GM12865 (cell line): ENCODE data around the gene PCDH17.

Experiments
- DNase-seq: peaks from one replicate; pipeline ENCODE4 v3.0.0; 2010; ENCODE audit warnings: low read depth
- H3K4me3 ChIP-seq: 2 replicates; pipeline ENCODE4 v1.5.1; 2011; ENCODE audit warnings: mild to moderate bottlenecking, low read depth, low read length, control low read depth
- CTCF ChIP-seq: IDR thresholded peaks from 2 replicates; pipeline ENCODE4 v1.5.1; 2011; ENCODE audit warnings: low read length, control low read depth, low read depth, inconsistent platforms; ENCODE audit not compliant: insufficient read depth; ENCODE audit errors: missing control alignments

The PCDH17 gene

GRCh38 chr13:57629821-57630235, 1.7 kb upstream of the PCDH17 start:
- H3K4me3 ChIP-seq = no peak overlapping the region
- no peak for TF ChIP-seq CTCF
- no peak for DNase-seq

GRCh38 chr13:57630661-57631595, 616 bp upstream of the PCDH17 start:
- H3K4me3 ChIP-seq = no peak overlapping the region; the same call in 1 of the 2 replicates
- no peak for DNase-seq
- TF ChIP-seq CTCF = no peak

DNA sequence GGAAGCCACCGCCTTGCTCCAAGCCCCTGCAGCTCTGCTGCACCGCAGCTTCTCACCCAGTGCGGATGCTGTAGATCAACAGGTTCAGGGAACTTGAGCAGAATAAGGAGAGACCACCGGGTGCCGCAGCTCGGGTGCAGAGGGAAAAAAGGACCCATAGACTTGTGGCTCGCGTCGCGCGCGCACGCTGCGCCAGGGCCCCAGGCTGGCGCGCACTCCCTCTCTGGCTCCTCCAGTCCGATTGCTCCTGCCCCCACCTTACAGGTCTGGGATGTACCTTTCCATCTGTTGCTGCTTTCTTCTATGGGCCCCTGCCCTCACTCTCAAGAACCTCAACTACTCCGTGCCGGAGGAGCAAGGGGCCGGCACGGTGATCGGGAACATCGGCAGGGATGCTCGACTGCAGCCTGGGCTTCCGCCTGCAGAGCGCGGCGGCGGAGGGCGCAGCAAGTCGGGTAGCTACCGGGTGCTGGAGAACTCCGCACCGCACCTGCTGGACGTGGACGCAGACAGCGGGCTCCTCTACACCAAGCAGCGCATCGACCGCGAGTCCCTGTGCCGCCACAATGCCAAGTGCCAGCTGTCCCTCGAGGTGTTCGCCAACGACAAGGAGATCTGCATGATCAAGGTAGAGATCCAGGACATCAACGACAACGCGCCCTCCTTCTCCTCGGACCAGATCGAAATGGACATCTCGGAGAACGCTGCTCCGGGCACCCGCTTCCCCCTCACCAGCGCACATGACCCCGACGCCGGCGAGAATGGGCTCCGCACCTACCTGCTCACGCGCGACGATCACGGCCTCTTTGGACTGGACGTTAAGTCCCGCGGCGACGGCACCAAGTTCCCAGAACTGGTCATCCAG, 964 bp downstream of the PCDH17 start:
- TF ChIP-seq CTCF = no peak
- DNase-seq = no peak
- H3K4me3 ChIP-seq = no peak overlapping the region

GRCh38 chr13:57633141-57633949, 1.8 kb downstream of the PCDH17 start:
- no peak overlapping the region for H3K4me3 ChIP-seq
- TF ChIP-seq CTCF = no peak
- DNase-seq = no peak

GRCh38 chr13:57633950-57634838, 2.6 kb downstream of the PCDH17 start:
- H3K4me3 ChIP-seq = no peak overlapping the region
- no peak for TF ChIP-seq CTCF
- DNase-seq = no peak

- TF ChIP-seq CTCF = no peak
- no peak overlapping the region for H3K4me3 ChIP-seq
- no peak for DNase-seq
Observed at GRCh38 chr13:57634839-57635165, 3.3 kb downstream of the PCDH17 start.
